Liver (tissue), 9 donors: ENCODE data around the gene CTNNA2. TPM values are rescaled to one million over a fixed set of nuclear protein-coding genes. Genes with fewer than 3 reads are reported as not detected.

ENCODE experiments used
- DNase-seq: peaks from one replicate; pipeline ENCODE4 v3.0.0-alpha.2; 2017; ENCODE audit warnings: low spot score
- H3K27ac ChIP-seq, 2 donors: one replicate each; pipeline ENCODE4 v1.7.0; 2013; ENCODE audit warnings: inconsistent platforms in 2 of 2, low read length in 2 of 2, control low read depth in 1 of 2, low read depth in 1 of 2, mild to moderate bottlenecking in 1 of 2
- H3K27me3 ChIP-seq, 4 donors: one replicate each; pipeline versions ENCODE4 v1.6.1 to v1.7.0; 2013; ENCODE audit warnings: low read length in 3 of 4, inconsistent platforms in 1 of 4, mild to moderate bottlenecking in 1 of 4, moderate library complexity in 1 of 4; ENCODE audit not compliant: control insufficient read depth in 4 of 4, insufficient read depth in 4 of 4
- H3K36me3 ChIP-seq, 4 donors: one replicate each; pipeline versions ENCODE4 v1.6.1 to v1.7.0; 2013; ENCODE audit warnings: low read length in 3 of 4, mild to moderate bottlenecking in 3 of 4, low read depth in 1 of 4, moderate library complexity in 1 of 4; ENCODE audit not compliant: control insufficient read depth in 4 of 4, insufficient read depth in 3 of 4
- H3K4me1 ChIP-seq, 4 donors: one replicate each; pipeline versions ENCODE4 v1.6.1 to v1.7.0; 2013; ENCODE audit warnings: low read length in 3 of 4, mild to moderate bottlenecking in 3 of 4, moderate library complexity in 1 of 4; ENCODE audit not compliant: control insufficient read depth in 4 of 4, insufficient read depth in 4 of 4
- H3K4me3 ChIP-seq, 3 donors: one replicate each; pipeline versions ENCODE4 v1.6.1 to v1.7.0; 2013; ENCODE audit warnings: low read length in 3 of 3, control low read depth in 1 of 3, low read depth in 1 of 3, mild to moderate bottlenecking in 1 of 3
- H3K9ac ChIP-seq, 2 donors: one replicate each; pipeline ENCODE4 v1.7.0; 2013; ENCODE audit warnings: low read length in 2 of 2, mild to moderate bottlenecking in 2 of 2, moderate library complexity in 2 of 2, control low read depth in 1 of 2, low read depth in 1 of 2
- H3K9me3 ChIP-seq, 4 donors: one replicate each; pipeline versions ENCODE4 v1.6.1 to v1.7.0; 2013; ENCODE audit warnings: low read length in 3 of 4; ENCODE audit not compliant: control insufficient read depth in 4 of 4
- EGR1 ChIP-seq, 2 donors: IDR thresholded peaks; 2 replicates each; pipeline ENCODE4 v1.6.1; 2016 to 2018; ENCODE audit warnings: antibody characterized with exemption in 2 of 2, low read depth in 2 of 2
- FOXA1 ChIP-seq: IDR thresholded peaks from 2 replicates; pipeline ENCODE4 v1.6.1; 2016; ENCODE audit warnings: antibody characterized with exemption
- FOXA2 ChIP-seq: IDR thresholded peaks from 2 replicates; pipeline ENCODE4 v1.6.1; 2016; ENCODE audit warnings: antibody characterized with exemption
- GABPA ChIP-seq, 2 donors: IDR thresholded peaks in 1 of 2; conservative IDR thresholded peaks in 1 of 2; 2 replicates each; pipeline ENCODE4 v1.6.1; 2016; ENCODE audit warnings: antibody characterized with exemption in 2 of 2, mild to moderate bottlenecking in 1 of 2, moderate library complexity in 1 of 2
- HNF4A ChIP-seq, 2 donors: conservative IDR thresholded peaks; 2 replicates each; pipeline ENCODE4 v1.6.1; 2016; ENCODE audit warnings: antibody characterized with exemption in 2 of 2, mild to moderate bottlenecking in 2 of 2
- HNF4G ChIP-seq: IDR thresholded peaks from 2 replicates; pipeline ENCODE4 v1.6.1; 2016; ENCODE audit warnings: antibody characterized with exemption
- JUND ChIP-seq, 2 donors: IDR thresholded peaks; 2 replicates each; pipeline ENCODE4 v1.6.1; 2016; ENCODE audit warnings: antibody characterized with exemption in 2 of 2
- MAX ChIP-seq: IDR thresholded peaks from 2 replicates; pipeline ENCODE4 v1.6.1; 2016; ENCODE audit warnings: antibody characterized with exemption
- RAD21 ChIP-seq, 2 donors: IDR thresholded peaks; 2 replicates each; pipeline ENCODE4 v1.6.1; 2016; ENCODE audit warnings: antibody characterized with exemption in 2 of 2, mild to moderate bottlenecking in 2 of 2
- RXRA ChIP-seq, 2 donors: IDR thresholded peaks; 2 replicates each; pipeline ENCODE4 v1.6.1; 2017 to 2018; ENCODE audit warnings: antibody characterized with exemption in 2 of 2, mild to moderate bottlenecking in 1 of 2
- SP1 ChIP-seq: IDR thresholded peaks from 2 replicates; pipeline ENCODE4 v1.6.1; 2018; ENCODE audit warnings: antibody characterized with exemption, mild to moderate bottlenecking
- TAF1 ChIP-seq: conservative IDR thresholded peaks from 2 replicates; pipeline ENCODE4 v1.6.1; 2016; ENCODE audit warnings: antibody characterized with exemption, mild to moderate bottlenecking
- YY1 ChIP-seq: IDR thresholded peaks from 2 replicates; pipeline ENCODE4 v1.6.1; 2016; ENCODE audit warnings: antibody characterized with exemption, mild to moderate bottlenecking
- WGBS: extraction: QIAGEN DNeasy Blood & Tissue Kit; methylation state at CpG from one replicate; pipeline ENCODE4 v1.1.7; 2013; 5-methylcytosine and 5-hydroxymethylcytosine counted together
- polyA plus RNA-seq, 2 donors: library from polyadenylated mRNA; stranded (reverse) in 1 of 2; unstranded in 1 of 2; fragments of 200-250 nt in 1 of 2; fragments of >200 nt in 1 of 2; fragmentation: Nextera tagmentation in 1 of 2; extraction: Ambion mirVana in 1 of 2; gene quantifications; one replicate each; pipeline versions ENCODE4 v1.2.1 to v1.2.3, GENCODE V29; 2013 to 2015
- total RNA-seq, 2 donors: library from RNA; depleted of rRNA; stranded (reverse); fragments of >200 nt; gene quantifications; one replicate each; pipeline ENCODE4 v1.2.3, GENCODE V29; 2014
- TF ChIP-seq, protein P1 (sequence below): IDR thresholded peaks from 2 replicates; pipeline ENCODE4 v1.6.1; 2016; ENCODE audit warnings: antibody characterized with exemption
- TF ChIP-seq, protein P2 (sequence below): fragments of 150-350 bp; IDR thresholded peaks from 2 replicates; pipeline ENCODE4 v1.5.1; 2017; ENCODE audit warnings: improper control_type of control experiment, low read depth, low read length; ENCODE audit not compliant: missing input control
- TF ChIP-seq, protein P3 (sequence below): IDR thresholded peaks from 2 replicates; pipeline ENCODE4 v1.6.1; 2016; ENCODE audit warnings: antibody characterized with exemption, mild to moderate bottlenecking
- donor health status: healthy.
- donor health status: healthy.
- donor health status: healthy.
- donor health status: healthy.
- donor health status: healthy.

CTNNA2 gene
- total and polyA plus RNA-seq, 4 donors, result 0.05 TPM; not detected in 3

DNA sequence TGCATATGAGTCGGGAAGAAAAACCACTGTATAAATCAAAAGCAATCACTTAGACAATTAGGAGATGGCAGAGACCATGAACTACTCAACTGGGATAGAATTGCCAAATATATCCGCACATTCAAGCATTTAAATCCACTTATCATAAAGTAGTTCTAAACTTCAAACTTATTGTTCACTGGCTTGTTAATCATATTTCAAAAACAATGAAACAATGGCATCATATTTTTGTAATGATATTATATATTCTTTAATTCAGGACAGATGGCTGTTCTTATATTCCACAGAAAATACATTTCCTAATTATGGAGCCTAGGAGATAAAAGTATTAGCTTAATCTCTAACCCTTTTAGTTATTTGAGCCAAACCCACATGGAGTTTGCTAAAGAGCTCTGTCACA lies 263.6 kb downstream of the CTNNA2 start:
- WGBS, result 78% methylated on average over 2 of the region's 2 CpGs
- TF ChIP-seq SP1, result no peak
- no peak for TF ChIP-seq MAX
- TF ChIP-seq RXRA (IDR thresholded peaks at IDR 0.05), result no peak
- TF ChIP-seq, protein P1, sequence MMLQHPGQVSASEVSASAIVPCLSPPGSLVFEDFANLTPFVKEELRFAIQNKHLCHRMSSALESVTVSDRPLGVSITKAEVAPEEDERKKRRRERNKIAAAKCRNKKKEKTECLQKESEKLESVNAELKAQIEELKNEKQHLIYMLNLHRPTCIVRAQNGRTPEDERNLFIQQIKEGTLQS, result no peak
- TF ChIP-seq RAD21 (IDR thresholded peaks at IDR 0.05), result no peak
- no peak for TF ChIP-seq FOXA1
- TF ChIP-seq, protein P2, sequence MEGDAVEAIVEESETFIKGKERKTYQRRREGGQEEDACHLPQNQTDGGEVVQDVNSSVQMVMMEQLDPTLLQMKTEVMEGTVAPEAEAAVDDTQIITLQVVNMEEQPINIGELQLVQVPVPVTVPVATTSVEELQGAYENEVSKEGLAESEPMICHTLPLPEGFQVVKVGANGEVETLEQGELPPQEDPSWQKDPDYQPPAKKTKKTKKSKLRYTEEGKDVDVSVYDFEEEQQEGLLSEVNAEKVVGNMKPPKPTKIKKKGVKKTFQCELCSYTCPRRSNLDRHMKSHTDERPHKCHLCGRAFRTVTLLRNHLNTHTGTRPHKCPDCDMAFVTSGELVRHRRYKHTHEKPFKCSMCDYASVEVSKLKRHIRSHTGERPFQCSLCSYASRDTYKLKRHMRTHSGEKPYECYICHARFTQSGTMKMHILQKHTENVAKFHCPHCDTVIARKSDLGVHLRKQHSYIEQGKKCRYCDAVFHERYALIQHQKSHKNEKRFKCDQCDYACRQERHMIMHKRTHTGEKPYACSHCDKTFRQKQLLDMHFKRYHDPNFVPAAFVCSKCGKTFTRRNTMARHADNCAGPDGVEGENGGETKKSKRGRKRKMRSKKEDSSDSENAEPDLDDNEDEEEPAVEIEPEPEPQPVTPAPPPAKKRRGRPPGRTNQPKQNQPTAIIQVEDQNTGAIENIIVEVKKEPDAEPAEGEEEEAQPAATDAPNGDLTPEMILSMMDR, result no peak
- no peak for TF ChIP-seq GABPA (IDR thresholded peaks at IDR 0.05 in 1 of 2, conservative IDR thresholded peaks at IDR 0.05 in 1 of 2)
- TF ChIP-seq, protein P3, sequence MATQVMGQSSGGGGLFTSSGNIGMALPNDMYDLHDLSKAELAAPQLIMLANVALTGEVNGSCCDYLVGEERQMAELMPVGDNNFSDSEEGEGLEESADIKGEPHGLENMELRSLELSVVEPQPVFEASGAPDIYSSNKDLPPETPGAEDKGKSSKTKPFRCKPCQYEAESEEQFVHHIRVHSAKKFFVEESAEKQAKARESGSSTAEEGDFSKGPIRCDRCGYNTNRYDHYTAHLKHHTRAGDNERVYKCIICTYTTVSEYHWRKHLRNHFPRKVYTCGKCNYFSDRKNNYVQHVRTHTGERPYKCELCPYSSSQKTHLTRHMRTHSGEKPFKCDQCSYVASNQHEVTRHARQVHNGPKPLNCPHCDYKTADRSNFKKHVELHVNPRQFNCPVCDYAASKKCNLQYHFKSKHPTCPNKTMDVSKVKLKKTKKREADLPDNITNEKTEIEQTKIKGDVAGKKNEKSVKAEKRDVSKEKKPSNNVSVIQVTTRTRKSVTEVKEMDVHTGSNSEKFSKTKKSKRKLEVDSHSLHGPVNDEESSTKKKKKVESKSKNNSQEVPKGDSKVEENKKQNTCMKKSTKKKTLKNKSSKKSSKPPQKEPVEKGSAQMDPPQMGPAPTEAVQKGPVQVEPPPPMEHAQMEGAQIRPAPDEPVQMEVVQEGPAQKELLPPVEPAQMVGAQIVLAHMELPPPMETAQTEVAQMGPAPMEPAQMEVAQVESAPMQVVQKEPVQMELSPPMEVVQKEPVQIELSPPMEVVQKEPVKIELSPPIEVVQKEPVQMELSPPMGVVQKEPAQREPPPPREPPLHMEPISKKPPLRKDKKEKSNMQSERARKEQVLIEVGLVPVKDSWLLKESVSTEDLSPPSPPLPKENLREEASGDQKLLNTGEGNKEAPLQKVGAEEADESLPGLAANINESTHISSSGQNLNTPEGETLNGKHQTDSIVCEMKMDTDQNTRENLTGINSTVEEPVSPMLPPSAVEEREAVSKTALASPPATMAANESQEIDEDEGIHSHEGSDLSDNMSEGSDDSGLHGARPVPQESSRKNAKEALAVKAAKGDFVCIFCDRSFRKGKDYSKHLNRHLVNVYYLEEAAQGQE, result no peak
- TF ChIP-seq JUND (IDR thresholded peaks at IDR 0.05), result no peak
- TF ChIP-seq HNF4G, result no peak
- no peak for DNase-seq
- Histone ChIP-seq H3K4me1 (no peaks in the 10 kb centered on the region), H3K9ac (no peak overlapping the region), H3K4me3 (no peak overlapping the region), H3K27ac (no peak overlapping the region), H3K36me3 (no peaks in the 10 kb centered on the region), H3K27me3 (no peaks in the 10 kb centered on the region), H3K9me3 (no peaks in the 10 kb centered on the region)

DNA sequence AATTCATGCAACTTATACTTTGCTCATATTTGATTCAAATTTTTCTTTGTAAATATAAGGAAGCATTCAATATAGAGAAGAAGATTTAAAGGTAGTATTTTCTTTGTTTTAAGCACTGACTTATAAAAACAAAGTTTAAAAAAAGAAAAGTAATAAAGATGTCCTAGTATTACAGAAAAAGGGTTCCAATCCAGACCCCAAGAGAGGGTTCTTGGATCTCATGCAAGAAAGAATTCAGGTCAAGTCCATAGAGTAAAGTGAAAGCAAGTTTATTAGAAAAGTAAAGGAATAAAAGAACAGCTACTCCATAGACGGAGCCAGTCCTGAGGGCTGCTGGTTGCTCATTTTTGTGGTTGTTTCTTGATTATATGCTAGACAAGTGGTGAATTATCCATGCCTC lies 267.9 kb downstream of the CTNNA2 start:
- 68% methylated on average over 1 of the region's 1 CpG for WGBS
- no peak overlapping the region for H3K9ac ChIP-seq
- H3K36me3 ChIP-seq, result no peaks in the 10 kb centered on the region
- no peak for TF ChIP-seq HNF4G
- no peak for TF ChIP-seq HNF4A (conservative IDR thresholded peaks at IDR 0.05)
- TF ChIP-seq RAD21 (IDR thresholded peaks at IDR 0.05), result no peak
- no peak for TF ChIP-seq MAX
- TF ChIP-seq TAF1, result no peak
- TF ChIP-seq EGR1 (IDR thresholded peaks at IDR 0.05; ENCODE audit: low read depth in 2 of 2), result no peak
- TF ChIP-seq, protein P1, result no peak
- no peak for TF ChIP-seq FOXA2
- TF ChIP-seq, protein P3, result no peak
- TF ChIP-seq JUND (IDR thresholded peaks at IDR 0.05), result no peak
- TF ChIP-seq SP1, result no peak
- TF ChIP-seq, protein P2, result no peak
- TF ChIP-seq FOXA1, result no peak
- TF ChIP-seq YY1, result no peak
- TF ChIP-seq RXRA (IDR thresholded peaks at IDR 0.05), result no peak
- no peak for TF ChIP-seq GABPA (IDR thresholded peaks at IDR 0.05 in 1 of 2, conservative IDR thresholded peaks at IDR 0.05 in 1 of 2)
- H3K4me3 ChIP-seq, result no peak overlapping the region
- no peak overlapping the region for H3K27ac ChIP-seq
- no peaks in the 10 kb centered on the region for H3K9me3 ChIP-seq
- no peak for DNase-seq
- H3K27me3 ChIP-seq, result no peaks in the 10 kb centered on the region
- no peaks in the 10 kb centered on the region for H3K4me1 ChIP-seq
